HFFc6 (cell line): ENCODE results near the gene MAGED4. TPM values are rescaled to one million over a fixed set of nuclear protein-coding genes. Genes with fewer than 3 reads are reported as not detected.
"Not testable (repeated sequence)": the region's sequence is repeated elsewhere in the genome, so short reads cannot be mapped to it uniquely, and the experiment has no call there.

ENCODE experiments used
- DNase-seq: peaks from one replicate; pipeline ENCODE4 v3.0.0-alpha.2; 2018
- H3K27ac Mint-ChIP-seq: 2 replicates; pipeline ENCODE4 v1.8.0; 2020; ENCODE audit warnings: mild to moderate bottlenecking, mixed read lengths
- H3K27me3 Mint-ChIP-seq: 2 replicates; pipeline ENCODE4 v1.8.0; 2021; ENCODE audit warnings: mild to moderate bottlenecking, moderate library complexity, mixed read lengths; ENCODE audit not compliant: insufficient read depth
- H3K36me3 Mint-ChIP-seq: 2 replicates; pipeline ENCODE4 v1.8.0; 2021; ENCODE audit warnings: low read depth, mixed read lengths
- H3K4me1 Mint-ChIP-seq: 2 replicates; pipeline ENCODE4 v1.8.0; 2020; ENCODE audit warnings: low read depth, mixed read lengths
- H3K4me3 Mint-ChIP-seq: 2 replicates; pipeline ENCODE4 v1.8.0; 2020; ENCODE audit warnings: mild to moderate bottlenecking, moderate library complexity, mixed read lengths
- H3K9me3 Mint-ChIP-seq: 2 replicates; pipeline ENCODE4 v1.8.0; 2020; ENCODE audit warnings: mild to moderate bottlenecking, mixed read lengths
- CTCF ChIP-seq: fragments of 200-600 bp; sonication (generic); IDR thresholded peaks from 2 replicates; pipeline ENCODE4 v1.5.0; 2021; ENCODE audit warnings: antibody characterized with exemption, mild to moderate bottlenecking
- total RNA-seq, 6 experiments: library from RNA; stranded (reverse); fragmentation: NEBNext Ultra II Directional; extraction: Animal tissue kit (Norgen Biotek cat#: 25700); gene quantifications; 2 replicates in 1 of 6; 3 replicates in 5 of 6; pipeline ENCODE4 v1.2.3, GENCODE V29; 2021

MAGED4 gene
- total RNA-seq, 6 experiments from 2014 or later, result 23.9 to 43.6 (median 32.7) TPM

- peaks cover 1% of the 10 kb centered on the region for H3K27me3 Mint-ChIP-seq
- peaks cover 6% of the 10 kb centered on the region for H3K4me1 Mint-ChIP-seq
- H3K36me3 Mint-ChIP-seq, result no peaks in the 10 kb centered on the region
- no peak overlapping the region for H3K27ac Mint-ChIP-seq
- no peaks in the 10 kb centered on the region for H3K9me3 Mint-ChIP-seq
- H3K4me3 Mint-ChIP-seq, result no peak overlapping the region
- DNase-seq, result no peak
- no peak for TF ChIP-seq CTCF
Observed at GRCh38 chrX:52166840-52167239, 17.8 kb upstream of the MAGED4 start.

- DNase-seq, H3K27me3 Mint-ChIP-seq, H3K36me3 Mint-ChIP-seq, H3K4me1 Mint-ChIP-seq, H3K9me3 Mint-ChIP-seq, H3K4me3 Mint-ChIP-seq, H3K27ac Mint-ChIP-seq: not testable (repeated sequence)
Observed at GRCh38 chrX:52171055-52171454, 13.6 kb upstream of the MAGED4 start.

- H3K4me3 Mint-ChIP-seq, H3K4me1 Mint-ChIP-seq, H3K36me3 Mint-ChIP-seq, DNase-seq, H3K27ac Mint-ChIP-seq, H3K9me3 Mint-ChIP-seq, H3K27me3 Mint-ChIP-seq: not testable (repeated sequence)
Observed at GRCh38 chrX:52185078-52185453, 378 bp downstream of the MAGED4 start.

DNA sequence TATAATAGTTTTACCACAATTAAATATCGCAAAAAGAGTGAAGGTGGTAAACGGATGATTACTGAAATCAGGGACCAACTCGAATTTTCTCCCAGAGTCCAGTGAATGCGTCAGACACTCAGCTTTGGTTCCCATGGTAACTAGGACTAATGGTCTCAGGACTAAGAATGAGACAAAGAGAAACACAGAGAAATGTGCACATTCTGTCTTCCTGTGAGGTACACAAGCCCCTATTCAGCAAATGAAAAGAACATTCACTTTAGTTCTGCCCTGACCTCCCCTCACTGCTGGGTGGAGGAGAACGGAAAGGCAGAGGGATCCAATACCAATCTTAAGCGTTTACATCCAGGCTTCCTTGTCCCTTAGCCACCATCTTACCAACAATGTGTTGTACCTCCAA lies 26.7 kb downstream of the MAGED4 start:
- DNase-seq, H3K27ac Mint-ChIP-seq, H3K9me3 Mint-ChIP-seq, H3K36me3 Mint-ChIP-seq, H3K4me1 Mint-ChIP-seq, H3K4me3 Mint-ChIP-seq, H3K27me3 Mint-ChIP-seq: not testable (repeated sequence)

GRCh38 chrX:52213276-52213675 lies 28.6 kb downstream of the MAGED4 start:
- Mint-ChIP-seq H3K27me3 (no peaks in the 10 kb centered on the region; the same call in 1 of the 2 replicates), H3K27ac (no peak overlapping the region), H3K36me3 (no peaks in the 10 kb centered on the region), H3K4me3 (no peak overlapping the region), H3K9me3 (no peaks in the 10 kb centered on the region), H3K4me1 (no peaks in the 10 kb centered on the region)
- no peak for TF ChIP-seq CTCF
- DNase-seq, result no peak

DNA sequence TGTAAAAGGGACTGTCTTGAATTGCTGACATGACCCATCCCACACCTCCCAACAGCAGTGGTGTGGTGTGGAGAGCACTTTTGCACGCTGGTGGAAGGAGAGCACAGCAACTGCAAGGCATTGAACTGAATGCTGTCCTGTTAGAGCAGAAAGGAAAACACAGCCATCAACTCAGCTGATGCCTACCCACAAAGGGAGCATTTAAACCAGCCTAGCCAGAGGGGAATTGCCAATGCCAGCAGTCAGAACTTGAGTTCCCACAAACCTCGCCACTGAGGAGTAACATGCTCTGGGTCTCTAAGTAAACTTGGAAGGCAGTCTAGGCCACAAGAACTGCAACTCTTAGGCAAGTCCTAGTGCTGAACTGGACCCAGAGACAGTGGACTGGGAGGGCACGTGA lies 31.9 kb downstream of the MAGED4 start:
- Mint-ChIP-seq H3K9me3 (no peaks in the 10 kb centered on the region), H3K27me3 (no peaks in the 10 kb centered on the region; the same call in 1 of the 2 replicates), H3K27ac (no peak overlapping the region), H3K4me3 (no peak overlapping the region), H3K36me3 (no peaks in the 10 kb centered on the region), H3K4me1 (no peaks in the 10 kb centered on the region)
- no peak for DNase-seq
- no peak for TF ChIP-seq CTCF

- H3K4me1 Mint-ChIP-seq, result no peaks in the 10 kb centered on the region
- H3K27me3 Mint-ChIP-seq, result no peaks in the 10 kb centered on the region; the same call in 1 of the 2 replicates
- H3K9me3 Mint-ChIP-seq, result no peaks in the 10 kb centered on the region
- H3K27ac Mint-ChIP-seq, result no peak overlapping the region
- no peak for DNase-seq
- TF ChIP-seq CTCF, result no peak
- H3K36me3 Mint-ChIP-seq, result no peaks in the 10 kb centered on the region
- no peak overlapping the region for H3K4me3 Mint-ChIP-seq
Observed at GRCh38 chrX:52217494-52218160, 32.9 kb downstream of the MAGED4 start.
